Right atrium auricular region (tissue), 2 donors: ENCODE measurements around the gene SLC1A4. TPM values are rescaled to one million over a fixed set of nuclear protein-coding genes. Genes with fewer than 3 reads are reported as not detected.

Source experiments
- DNase-seq: peaks from one replicate; pipeline ENCODE4 v3.0.0-alpha.2; 2019; ENCODE audit warnings: low spot score
- H3K27ac ChIP-seq, 2 donors: fragments of 200-600 bp; sonication (generic); 1 replicate in 1 of 2; 2 replicates in 1 of 2; pipeline ENCODE4 v1.5.1; 2016 to 2019
- H3K27me3 ChIP-seq, 2 donors: fragments of 200-600 bp; sonication (generic); one replicate each; pipeline versions ENCODE4 v1.5.1 to v1.6.0; 2017 to 2019
- H3K36me3 ChIP-seq: fragments of 200-600 bp; sonication (generic); one replicate; pipeline ENCODE4 v1.5.1; 2016
- H3K4me1 ChIP-seq, 2 donors: fragments of 200-600 bp; sonication (generic); one replicate each; pipeline versions ENCODE4 v1.5.1 to v1.6.0; 2017 to 2019
- H3K4me3 ChIP-seq, 2 donors: fragments of 200-600 bp; sonication (generic); 1 replicate in 1 of 2; 2 replicates in 1 of 2; pipeline ENCODE4 v1.5.1; 2017 to 2019; ENCODE audit warnings: mild to moderate bottlenecking in 1 of 2, moderate library complexity in 1 of 2
- H3K9me3 ChIP-seq, 2 donors: fragments of 200-600 bp; sonication (generic); one replicate each; pipeline ENCODE4 v1.5.1; 2019
- CTCF ChIP-seq, 2 donors: fragments of 200-600 bp; sonication (generic); IDR thresholded peaks; one replicate each; pipeline ENCODE4 v1.5.1; 2019; ENCODE audit warnings: antibody characterized with exemption in 2 of 2
- total RNA-seq, 2 donors: library from RNA; depleted of rRNA; stranded (reverse); fragments of >200 nt; gene quantifications; one replicate each; pipeline ENCODE4 v1.1.0, GENCODE V29; 2016

SLC1A4 gene
- total RNA-seq: 1 to 10 TPM; 2.2 to 6.0 TPM

GRCh38 chr2:64989126-64989981 is at the start of gene SLC1A4:
TSS of gene SLC1A4 (plus strand) at chr2:64989399. CDS start at chr2:64989644, 245 bp downstream.
- Histone ChIP-seq H3K27me3 (no peaks in the 10 kb centered on the region), H3K27ac (peak within 1 kb of the TSS; percentile 91 to 95), H3K36me3 (no peaks in the 10 kb centered on the region), H3K4me3 (peak within 1 kb of the TSS; percentile 61 to 78), H3K4me1 (peaks cover 0 to 17% of the 10 kb centered on the region in 2 donors), H3K9me3 (no peaks in the 10 kb centered on the region)
- DNase-seq: peak; percentile 90
- TF ChIP-seq CTCF (IDR thresholded peaks at IDR 0.05): no peak

- no peak overlapping the region for H3K27ac ChIP-seq
- no peaks in the 10 kb centered on the region for H3K36me3 ChIP-seq
- no peak for TF ChIP-seq CTCF (IDR thresholded peaks at IDR 0.05)
Measured at GRCh38 chr2:64941143-64941542, 48.1 kb upstream of the SLC1A4 start.

GRCh38 chr2:64941801-64942200 is 47.4 kb upstream of the SLC1A4 start:
- Histone ChIP-seq H3K4me1 (peaks cover 0 to 7% of the 10 kb centered on the region in 2 donors), H3K27me3 (no peaks in the 10 kb centered on the region), H3K36me3 (no peaks in the 10 kb centered on the region), H3K4me3 (no peak overlapping the region), H3K9me3 (no peaks in the 10 kb centered on the region), H3K27ac (no peak overlapping the region)
- no peak for TF ChIP-seq CTCF (IDR thresholded peaks at IDR 0.05)
- DNase-seq: no peak

More at GRCh38 chr2:64941143-64941542, 48.1 kb upstream of the SLC1A4 start:
- H3K9me3 ChIP-seq: no peaks in the 10 kb centered on the region
- H3K4me1 ChIP-seq: peaks cover 0 to 7% of the 10 kb centered on the region in 2 donors
- H3K27me3 ChIP-seq: no peaks in the 10 kb centered on the region
- no peak overlapping the region for H3K4me3 ChIP-seq
- no peak for DNase-seq

GRCh38 chr2:64942693-64943092 is 46.5 kb upstream of the SLC1A4 start:
- no peak overlapping the region for H3K4me3 ChIP-seq
- no peaks in the 10 kb centered on the region for H3K27me3 ChIP-seq
- H3K36me3 ChIP-seq: no peaks in the 10 kb centered on the region
- TF ChIP-seq CTCF (IDR thresholded peaks at IDR 0.05): no peak
- no peak overlapping the region for H3K27ac ChIP-seq
- H3K4me1 ChIP-seq: peaks cover 0 to 7% of the 10 kb centered on the region in 2 donors
- H3K9me3 ChIP-seq: no peaks in the 10 kb centered on the region
- DNase-seq: no peak

- Histone ChIP-seq H3K27me3 (no peaks in the 10 kb centered on the region), H3K36me3 (no peaks in the 10 kb centered on the region), H3K27ac (no peak overlapping the region), H3K4me3 (no peak overlapping the region), H3K4me1 (peaks cover 0 to 7% of the 10 kb centered on the region in 2 donors), H3K9me3 (no peaks in the 10 kb centered on the region)
- no peak for TF ChIP-seq CTCF (IDR thresholded peaks at IDR 0.05)
- DNase-seq: peak; percentile 62
Measured at GRCh38 chr2:64943387-64944150, 45.6 kb upstream of the SLC1A4 start.
